OCI-LY3 (cell line): ENCODE data around the gene UGT2B15.
"Not testable (repeated sequence)": the region's sequence is repeated elsewhere in the genome, so short reads cannot be mapped to it uniquely, and the experiment has no call there.

ENCODE experiments used
- H2AFZ ChIP-seq: fragments of 200-600, 300-600 bp; shearing (Covaris generic); 2 replicates; pipeline ENCODE4 v1.6.0; 2014; ENCODE audit warnings: antibody characterized with exemption, low read depth, low read length
- H3K27ac ChIP-seq: fragments of 200-600, 300-600 bp; sonication (generic); 2 replicates; pipeline ENCODE4 v1.5.1; 2014; ENCODE audit warnings: mild to moderate bottlenecking, low read length, moderate library complexity, mixed read lengths
- H3K27me3 ChIP-seq: fragments of 200-600, 300-600 bp; sonication (generic); 2 replicates; pipeline ENCODE4 v1.6.1; 2014; ENCODE audit warnings: low read depth, low read length, mixed read lengths
- H3K36me3 ChIP-seq: fragments of 200-600, 300-600 bp; sonication (generic); replicated peaks from 2 replicates; pipeline ENCODE3; 2014; ENCODE audit warnings: low read depth, low read length, mixed read lengths
- H3K4me1 ChIP-seq: fragments of 300-600, 200-600 bp; sonication (generic); 2 replicates; pipeline ENCODE4 v1.6.1; 2014; ENCODE audit warnings: low read length, mixed read lengths
- H3K4me2 ChIP-seq: fragments of 200-600, 300-600 bp; sonication (generic); 2 replicates; pipeline ENCODE4 v1.6.1; 2014; ENCODE audit warnings: low read length, mixed read lengths
- H3K4me3 ChIP-seq: fragments of 300-600, 200-600 bp; sonication (generic); 2 replicates; pipeline ENCODE4 v1.5.1; 2014; ENCODE audit warnings: antibody characterized with exemption, mild to moderate bottlenecking, low read length, moderate library complexity
- H3K79me2 ChIP-seq: fragments of 300-600, 200-600 bp; shearing (Covaris generic); 2 replicates; pipeline ENCODE4 v1.6.1; 2014; ENCODE audit warnings: mild to moderate bottlenecking, low read length, mixed read lengths
- H3K9ac ChIP-seq: fragments of 300-600, 200-600 bp; shearing (Covaris generic); 2 replicates; pipeline ENCODE4 v1.6.0; 2014; ENCODE audit warnings: mild to moderate bottlenecking, low read length, moderate library complexity
- H3K9me3 ChIP-seq: fragments of 200-600, 300-600 bp; shearing (Covaris generic); 2 replicates; pipeline ENCODE4 v1.6.1; 2014; ENCODE audit warnings: low read length, mixed read lengths; ENCODE audit not compliant: insufficient read depth
- H4K20me1 ChIP-seq: fragments of 200-600, 300-600 bp; sonication (generic); 2 replicates; pipeline ENCODE4 v1.6.1; 2016; ENCODE audit warnings: low read length, mixed read lengths; ENCODE audit not compliant: insufficient read depth
- EZH2phosphoT487 ChIP-seq: fragments of 200-600 bp; shearing (Covaris generic); IDR thresholded peaks from 2 replicates; pipeline ENCODE4 v1.6.1; 2018; ENCODE audit warnings: antibody characterized with exemption, mixed run types, low read depth
- TF ChIP-seq, protein P1 (sequence below): fragments of 200-600, 300-600 bp; sonication (generic); IDR thresholded peaks from 2 replicates; pipeline ENCODE4 v1.5.1; 2014; ENCODE audit warnings: antibody characterized with exemption, low read length, low read depth

The UGT2B15 gene

GRCh38 chr4:68670479-68670939 is at the start of gene UGT2B15:
TSS of gene UGT2B15 (minus strand) at chr4:68670652. CDS start at chr4:68670618, 34 bp downstream.
- H3K4me2 ChIP-seq, H3K4me3 ChIP-seq, H2AFZ ChIP-seq, H3K27me3 ChIP-seq, H3K9me3 ChIP-seq, H4K20me1 ChIP-seq, H3K79me2 ChIP-seq, H3K36me3 ChIP-seq, H3K4me1 ChIP-seq, H3K27ac ChIP-seq, H3K9ac ChIP-seq: not testable (repeated sequence)

GRCh38 chr4:68719075-68719473 is 48.6 kb upstream of the UGT2B15 start:
- Histone ChIP-seq H4K20me1 (no peaks in the 10 kb centered on the region), H3K36me3 (no peaks in the 10 kb centered on the region), H3K27me3 (no peaks in the 10 kb centered on the region), H2AFZ (no peak overlapping the region), H3K4me2 (peak overlapping the region; percentile 62), H3K27ac (peak overlapping the region; percentile 44; the same call in 1 of the 2 replicates), H3K4me1 (peaks cover 17% of the 10 kb centered on the region), H3K9me3 (no peaks in the 10 kb centered on the region), H3K9ac (no peak overlapping the region), H3K4me3 (0 out of 2 replicates have a peak overlapping the region, but pooled peaks have one; percentile 19), H3K79me2 (no peaks in the 10 kb centered on the region)
- TF ChIP-seq, protein P1, sequence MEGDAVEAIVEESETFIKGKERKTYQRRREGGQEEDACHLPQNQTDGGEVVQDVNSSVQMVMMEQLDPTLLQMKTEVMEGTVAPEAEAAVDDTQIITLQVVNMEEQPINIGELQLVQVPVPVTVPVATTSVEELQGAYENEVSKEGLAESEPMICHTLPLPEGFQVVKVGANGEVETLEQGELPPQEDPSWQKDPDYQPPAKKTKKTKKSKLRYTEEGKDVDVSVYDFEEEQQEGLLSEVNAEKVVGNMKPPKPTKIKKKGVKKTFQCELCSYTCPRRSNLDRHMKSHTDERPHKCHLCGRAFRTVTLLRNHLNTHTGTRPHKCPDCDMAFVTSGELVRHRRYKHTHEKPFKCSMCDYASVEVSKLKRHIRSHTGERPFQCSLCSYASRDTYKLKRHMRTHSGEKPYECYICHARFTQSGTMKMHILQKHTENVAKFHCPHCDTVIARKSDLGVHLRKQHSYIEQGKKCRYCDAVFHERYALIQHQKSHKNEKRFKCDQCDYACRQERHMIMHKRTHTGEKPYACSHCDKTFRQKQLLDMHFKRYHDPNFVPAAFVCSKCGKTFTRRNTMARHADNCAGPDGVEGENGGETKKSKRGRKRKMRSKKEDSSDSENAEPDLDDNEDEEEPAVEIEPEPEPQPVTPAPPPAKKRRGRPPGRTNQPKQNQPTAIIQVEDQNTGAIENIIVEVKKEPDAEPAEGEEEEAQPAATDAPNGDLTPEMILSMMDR = no peak
- no peak for TF ChIP-seq EZH2phosphoT487

DNA sequence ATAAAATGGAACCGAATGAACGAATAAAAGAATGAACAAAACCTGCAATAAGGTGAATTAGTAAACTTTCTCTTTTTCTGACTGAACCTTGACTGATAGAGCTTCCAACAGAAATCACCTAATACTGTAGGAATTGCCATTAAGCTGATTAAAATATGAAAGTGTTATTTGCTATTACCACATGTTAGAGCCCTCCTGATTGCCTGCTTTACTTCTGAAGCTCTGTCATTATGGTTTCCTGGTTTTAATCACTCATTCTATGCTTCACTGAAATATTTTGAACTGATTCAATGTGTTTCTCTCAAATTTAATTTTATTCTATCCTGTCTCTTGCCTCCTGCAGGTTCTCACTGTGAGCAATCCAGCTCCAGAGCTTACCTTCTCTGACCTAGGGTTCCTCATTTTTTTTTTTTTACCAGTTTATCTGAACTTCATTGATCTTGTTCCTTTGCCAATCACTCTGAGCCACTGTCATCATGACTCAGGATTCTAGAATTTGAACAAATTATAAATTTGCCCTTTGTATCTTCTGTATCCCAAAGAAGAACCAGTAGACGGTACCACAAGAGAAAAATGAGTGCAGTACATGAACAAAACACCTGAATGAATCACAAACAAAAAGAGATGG is 48.1 kb upstream of the UGT2B15 start:
- H3K9me3 ChIP-seq = no peaks in the 10 kb centered on the region
- H3K4me3 ChIP-seq = peak overlapping the region; percentile 19
- H3K27ac ChIP-seq = peak overlapping the region; percentile 44
- peaks cover 17% of the 10 kb centered on the region for H3K4me1 ChIP-seq
- no peaks in the 10 kb centered on the region for H3K36me3 ChIP-seq
- H4K20me1 ChIP-seq = no peaks in the 10 kb centered on the region
- no peaks in the 10 kb centered on the region for H3K27me3 ChIP-seq
- no peaks in the 10 kb centered on the region for H3K79me2 ChIP-seq
- no peak overlapping the region for H2AFZ ChIP-seq
- TF ChIP-seq, protein P1 = no peak
- TF ChIP-seq EZH2phosphoT487 = no peak
- H3K4me2 ChIP-seq = peak overlapping the region; percentile 62
- no peak overlapping the region; the same call in 1 of the 2 replicates for H3K9ac ChIP-seq

DNA sequence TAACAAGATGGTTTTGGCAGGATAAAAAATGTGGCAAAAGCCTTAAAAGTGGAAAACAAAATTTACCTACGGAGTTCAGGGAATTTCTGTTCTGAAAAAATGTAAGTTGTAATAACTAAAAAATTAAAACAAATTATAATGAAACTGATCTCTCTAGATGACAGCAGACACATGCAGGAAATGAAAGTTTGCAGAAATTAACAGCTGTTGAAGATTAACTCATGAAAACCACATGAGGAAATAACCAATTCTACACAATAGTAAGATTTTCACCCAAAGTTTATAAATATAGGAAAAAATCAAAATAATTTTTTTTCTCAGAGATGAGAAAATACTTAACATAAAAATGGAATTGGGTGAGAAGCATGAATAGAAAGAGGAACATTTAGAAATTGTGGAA is 47.5 kb upstream of the UGT2B15 start:
- Histone ChIP-seq H3K4me1 (peaks cover 17% of the 10 kb centered on the region), H3K36me3 (no peaks in the 10 kb centered on the region), H2AFZ (no peak overlapping the region), H3K9ac (no peak overlapping the region), H3K4me2 (peak overlapping the region; percentile 62), H3K27me3 (no peaks in the 10 kb centered on the region), H3K79me2 (no peaks in the 10 kb centered on the region), H3K4me3 (peak overlapping the region; percentile 19), H4K20me1 (no peaks in the 10 kb centered on the region), H3K9me3 (no peaks in the 10 kb centered on the region), H3K27ac (peak overlapping the region; percentile 44)
- TF ChIP-seq EZH2phosphoT487 = no peak
- TF ChIP-seq, protein P1 = no peak
